Hematopoietic multipotent progenitor cell treated with erythropoietin and hydrocortisone succinate and interleukin-3 and kit ligand, for 8 days (in vitro differentiated cells): ENCODE data around the gene MXRA8.
A peak's percentile ranks its signal among the peaks of the same experiment; 100 is the strongest.
"Not testable (repeated sequence)": the region's sequence is repeated elsewhere in the genome, so short reads cannot be mapped to it uniquely, and the experiment has no call there.

Experiments
- DNase-seq: peaks from one replicate; pipeline ENCODE4 v3.0.0-alpha.2; 2015

Gene MXRA8

GRCh38 chr1:1358433-1359271 lies at the start of gene MXRA8:
Gene MXRA8, minus strand, starts transcription at chr1:1358555. Its CDS starts 51 bp downstream, at chr1:1358504.
- no peak for DNase-seq

DNA sequence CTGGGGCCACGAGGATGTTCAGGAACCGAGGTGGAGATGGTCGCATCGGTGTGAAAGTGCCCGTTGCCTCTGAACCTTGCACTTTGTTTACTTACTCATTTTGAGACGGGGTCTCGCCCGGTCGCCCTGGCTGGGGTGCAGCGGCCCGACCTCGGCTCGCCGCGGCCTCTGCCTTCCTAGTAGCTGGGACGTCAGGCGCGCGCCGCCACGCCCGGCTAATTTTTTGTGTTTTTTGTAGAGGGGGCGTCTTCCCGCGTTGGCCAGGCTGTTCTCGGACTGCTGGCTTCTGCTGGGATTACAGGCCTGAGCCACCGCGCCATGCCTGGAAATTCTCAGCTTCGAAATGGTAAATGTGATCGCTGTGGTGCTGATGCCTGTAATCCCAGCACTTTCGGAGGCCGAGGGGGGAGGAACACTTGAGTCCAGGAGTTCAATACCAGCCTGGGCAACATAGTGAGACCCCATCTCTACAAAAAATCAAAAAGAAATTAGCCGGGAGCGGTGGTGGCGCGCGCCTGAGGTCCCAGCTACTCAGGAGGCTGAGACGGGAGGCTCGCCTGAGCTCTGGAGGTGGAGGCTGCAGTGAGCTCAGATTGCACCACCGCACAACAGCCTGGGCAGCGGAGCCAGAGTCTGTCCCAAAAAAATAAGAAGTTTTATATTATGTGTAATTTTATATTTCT lies 49.4 kb upstream of the MXRA8 start:
- peak; percentile 54 for DNase-seq

GRCh38 chr1:1406821-1407635 lies 48.7 kb upstream of the MXRA8 start, which contains the start of gene MRPL20:
Gene MRPL20, minus strand, starts transcription at chr1:1407293. Its CDS starts 76 bp downstream, at chr1:1407217.
- peak; percentile 94 for DNase-seq

GRCh38 chr1:1406101-1406820 lies 47.9 kb upstream of the MXRA8 start:
- DNase-seq: peak; percentile 70

GRCh38 chr1:1403653-1404052 lies 45.3 kb upstream of the MXRA8 start:
- no peak for DNase-seq

DNA sequence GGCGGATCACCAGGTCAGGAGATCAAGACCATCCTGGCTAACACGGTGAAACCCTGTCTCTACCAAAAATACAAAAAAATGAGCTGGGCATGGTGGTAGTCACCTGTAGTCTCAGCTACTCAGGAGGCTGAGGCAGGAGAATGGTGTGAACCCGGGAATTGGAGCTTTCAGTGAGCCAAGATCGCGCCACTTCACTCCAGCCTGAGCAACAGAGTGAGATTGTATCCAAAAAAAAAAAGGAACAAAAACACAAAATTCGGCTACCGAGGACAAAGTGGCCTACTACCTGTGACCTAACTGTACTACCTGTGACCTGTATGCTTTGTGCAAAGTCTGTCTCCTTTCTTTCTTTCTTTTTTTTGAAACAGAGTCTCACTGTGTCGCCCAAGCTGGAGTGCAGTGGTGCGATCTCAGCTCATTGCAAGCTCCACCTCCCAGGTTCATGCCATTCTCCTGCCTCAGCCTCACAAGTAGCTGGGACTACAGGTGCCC lies 44.6 kb upstream of the MXRA8 start:
- DNase-seq: not testable (repeated sequence)

DNA sequence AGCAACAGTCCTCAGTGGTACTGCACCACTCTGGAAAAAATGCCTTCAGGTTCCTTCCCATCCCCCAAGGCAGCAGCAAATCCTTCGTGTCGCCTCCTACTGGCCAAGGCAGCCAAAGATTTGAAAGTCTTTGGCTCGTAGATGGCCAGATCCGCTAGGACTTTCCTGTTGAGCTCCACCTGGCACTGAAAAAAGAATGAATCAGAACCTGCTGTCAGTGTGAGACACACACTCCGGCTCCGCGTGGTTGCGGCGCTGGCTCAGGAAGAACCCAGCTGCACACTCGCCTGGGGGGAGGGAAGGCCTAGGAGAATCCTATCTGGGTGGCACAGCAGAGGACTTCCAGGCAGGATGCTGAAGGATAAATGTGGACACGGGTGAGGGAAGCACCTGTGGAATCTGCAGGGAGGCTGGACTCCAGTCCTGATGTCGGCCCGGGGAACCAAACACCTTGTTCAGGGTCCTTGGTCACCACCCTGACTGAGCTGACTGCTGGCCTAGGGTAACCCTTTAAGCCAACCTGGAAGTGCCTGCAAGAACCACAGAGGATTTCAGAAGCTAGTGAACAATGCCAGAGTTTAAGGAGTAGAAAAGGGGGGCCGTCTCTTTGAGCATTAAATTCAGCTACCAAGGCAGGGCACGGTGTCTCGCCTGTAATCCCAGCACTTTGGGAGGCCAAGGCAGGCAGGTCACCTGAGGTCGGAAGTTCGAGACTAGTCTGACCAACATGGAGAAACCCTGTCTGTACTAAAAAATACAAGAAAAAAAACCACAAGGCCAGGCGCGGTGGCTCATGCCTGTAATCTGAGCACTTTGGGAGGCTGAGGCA lies 43.9 kb upstream of the MXRA8 start:
- DNase-seq: peak; percentile 72

- no peak for DNase-seq
Measured at GRCh38 chr1:1401457-1402010, 43.2 kb upstream of the MXRA8 start.

DNA sequence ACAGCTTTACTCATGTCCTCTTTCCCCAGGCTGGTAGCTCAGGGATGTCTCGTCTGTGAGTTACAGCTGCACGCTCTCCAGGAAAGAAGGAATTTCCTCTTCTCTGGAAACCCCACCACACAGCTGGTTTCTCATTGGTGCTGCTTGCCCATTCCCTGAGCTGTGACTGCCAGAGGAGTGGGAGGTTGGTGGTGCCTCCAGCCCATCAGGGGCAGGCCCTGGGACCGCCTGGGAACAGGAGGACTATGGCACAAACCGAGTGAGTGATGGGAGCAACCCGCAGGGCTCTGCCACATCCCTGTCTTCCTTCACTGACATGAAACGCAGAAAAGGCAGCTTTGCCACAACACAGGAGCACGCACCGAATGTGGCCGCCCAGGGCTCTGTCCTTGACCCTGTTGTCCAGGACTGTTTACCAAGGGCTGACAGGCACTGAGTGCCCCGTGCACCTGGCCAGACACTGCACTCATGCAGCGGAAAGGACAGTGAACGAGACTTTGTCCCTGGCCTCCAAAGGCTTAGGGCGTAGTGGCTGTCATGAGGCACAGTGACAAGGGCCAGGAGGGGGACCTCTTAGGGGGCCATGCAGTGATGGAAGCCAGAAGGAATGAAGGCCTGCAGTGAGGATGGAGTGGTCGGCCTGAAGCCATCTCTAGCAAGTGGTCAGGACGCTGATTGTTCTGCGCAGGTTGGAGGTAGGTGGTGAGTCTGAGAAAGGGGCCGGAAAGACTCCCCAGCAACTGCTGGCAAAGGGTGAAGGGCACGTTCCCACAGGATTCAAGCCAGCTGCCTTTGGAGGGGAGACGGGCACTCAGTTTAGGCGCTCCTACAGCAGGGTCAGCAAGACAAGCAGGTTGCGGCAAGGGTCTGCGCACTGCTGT lies 42.5 kb upstream of the MXRA8 start:
- DNase-seq: no peak

DNA sequence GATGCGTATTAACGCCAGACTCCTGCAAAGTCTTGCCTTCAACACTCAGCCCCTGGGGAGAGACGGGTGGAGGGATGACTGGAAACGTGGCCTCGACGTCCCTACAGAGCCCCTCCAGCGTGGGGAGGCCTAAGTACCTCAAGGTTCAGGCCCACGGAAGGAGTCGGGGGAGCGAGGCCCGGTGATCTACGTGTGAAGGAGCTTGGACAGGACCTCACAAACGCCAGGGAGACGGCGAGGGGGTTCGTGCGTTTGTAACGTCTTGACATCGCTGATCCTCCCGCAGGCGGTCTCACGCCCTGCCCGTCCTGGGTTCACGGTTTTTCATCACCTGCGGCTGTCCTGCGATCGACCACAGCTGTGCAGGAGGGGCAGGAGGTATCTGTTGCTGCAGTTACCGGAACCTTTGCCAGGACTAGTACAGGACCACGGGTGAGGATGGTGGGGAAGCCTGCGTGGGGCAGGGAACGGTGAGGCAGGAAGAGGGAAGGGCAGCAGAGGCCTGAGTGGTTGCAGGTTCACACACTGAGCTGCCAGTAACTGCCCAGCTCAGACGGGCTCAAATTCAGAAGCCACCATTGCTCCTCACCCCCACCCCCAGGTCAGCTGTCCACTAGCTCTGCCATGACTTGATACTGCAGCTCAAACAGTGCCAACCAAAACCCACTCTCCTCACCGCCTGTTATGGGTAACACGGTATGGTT lies 41.7 kb upstream of the MXRA8 start:
- no peak for DNase-seq

- DNase-seq: peak; percentile 97
Measured at GRCh38 chr1:1399187-1399871, 41.0 kb upstream of the MXRA8 start, which contains the start of gene CCNL2. Gene CCNL2, minus strand, starts transcription at chr1:1399335. Its CDS starts 29 bp downstream, at chr1:1399306.

DNA sequence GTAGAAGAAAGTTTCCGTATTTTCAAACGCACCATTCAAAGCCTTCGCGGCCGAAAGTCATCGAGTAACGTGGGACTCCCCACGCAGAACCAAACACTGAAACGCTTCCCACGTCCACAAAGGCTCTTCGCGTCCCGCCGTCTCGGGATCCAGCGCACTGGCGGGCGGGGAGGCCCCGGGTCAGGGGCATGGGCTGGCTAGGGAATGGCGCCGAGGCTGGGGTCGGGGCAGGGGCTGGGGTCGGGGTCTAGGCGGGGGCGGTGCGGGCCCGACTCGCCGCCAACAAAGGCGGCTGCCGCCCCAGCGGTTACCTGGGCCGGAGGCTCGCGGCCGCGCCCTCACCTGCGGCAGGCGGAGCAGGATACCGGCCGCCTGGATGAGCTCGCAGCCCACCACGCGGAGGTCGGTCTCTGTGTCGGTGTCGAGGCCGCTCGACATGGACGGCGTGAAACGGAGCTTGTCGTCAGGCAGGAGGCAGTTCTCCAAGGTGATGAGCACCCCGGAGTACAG lies 40.4 kb upstream of the MXRA8 start:
- DNase-seq: no peak

- peak; percentile 59 for DNase-seq
Measured at GRCh38 chr1:1397839-1398523, 39.6 kb upstream of the MXRA8 start.

- DNase-seq: no peak
Measured at GRCh38 chr1:1395166-1395565, 36.8 kb upstream of the MXRA8 start.

GRCh38 chr1:1394116-1394515 lies 35.8 kb upstream of the MXRA8 start:
- no peak for DNase-seq

GRCh38 chr1:1393428-1393827 lies 35.1 kb upstream of the MXRA8 start:
- no peak for DNase-seq

GRCh38 chr1:1393014-1393413 lies 34.7 kb upstream of the MXRA8 start:
- no peak for DNase-seq

DNA sequence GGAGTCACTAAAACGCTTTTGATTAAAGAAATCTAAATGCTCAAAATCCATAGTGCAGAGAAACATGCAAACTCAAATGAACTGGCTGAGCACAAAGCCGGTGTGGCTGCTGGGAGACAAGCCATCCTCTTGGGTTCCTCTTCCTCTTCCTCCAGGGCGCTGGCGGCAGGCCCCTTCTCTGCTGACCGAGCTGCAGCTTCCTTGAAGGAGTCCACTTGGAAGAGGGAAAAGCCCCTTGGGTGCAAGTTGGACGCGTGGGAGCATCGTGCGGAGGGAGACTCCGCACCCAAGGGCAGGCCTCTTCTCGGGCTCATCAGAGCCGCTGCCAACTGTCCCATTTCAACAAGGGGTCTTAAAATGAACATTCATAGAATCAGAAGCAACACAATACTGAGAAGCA lies 32.9 kb upstream of the MXRA8 start:
- no peak for DNase-seq
